ENCODE data around the gene FARP1.

FARP1 gene

GRCh38 chr13:98434060-98434459 is 291.2 kb downstream of the FARP1 start:
- no peak for DNase-seq

GRCh38 chr13:98435376-98435775 is 292.5 kb downstream of the FARP1 start:
- DNase-seq: no peak

- no peak for DNase-seq
These were observed 293.5 kb downstream of the FARP1 start for GRCh38 chr13:98436233-98436910.

- DNase-seq: no peak
These were observed 295.6 kb downstream of the FARP1 start for GRCh38 chr13:98438246-98439125.

GRCh38 chr13:98439126-98439828 is 296.4 kb downstream of the FARP1 start:
- DNase-seq: no peak

- DNase-seq: no peak
These were observed 297.0 kb downstream of the FARP1 start for GRCh38 chr13:98439896-98440295.

GRCh38 chr13:98440390-98441055 is 297.6 kb downstream of the FARP1 start:
- no peak for DNase-seq

GRCh38 chr13:98441056-98441676 is 298.3 kb downstream of the FARP1 start:
- DNase-seq: no peak

GRCh38 chr13:98442391-98443230 is 299.7 kb downstream of the FARP1 start:
- DNase-seq: no peak

GRCh38 chr13:98443329-98443728 is 300.4 kb downstream of the FARP1 start:
- no peak for DNase-seq

GRCh38 chr13:98443800-98444325 is 301.0 kb downstream of the FARP1 start:
- no peak for DNase-seq

- DNase-seq: no peak
These were observed 301.5 kb downstream of the FARP1 start for GRCh38 chr13:98444381-98444780.

GRCh38 chr13:98445340-98446233 is 302.7 kb downstream of the FARP1 start:
- DNase-seq: no peak

- DNase-seq: no peak
These were observed 303.3 kb downstream of the FARP1 start for GRCh38 chr13:98446234-98446621.

- DNase-seq: no peak
These were observed 304.2 kb downstream of the FARP1 start for GRCh38 chr13:98447130-98447529.

GRCh38 chr13:98447881-98448641 is 305.2 kb downstream of the FARP1 start:
- no peak for DNase-seq

GRCh38 chr13:98448642-98448928 is 305.7 kb downstream of the FARP1 start:
- no peak for DNase-seq

GRCh38 chr13:98449273-98449672 is 306.4 kb downstream of the FARP1 start:
- DNase-seq: no peak

- no peak for DNase-seq
These were observed 307.1 kb downstream of the FARP1 start for GRCh38 chr13:98450026-98450425.
